GM04504 (cell line): ENCODE data around the gene EXOC3L4.
"Not testable (repeated sequence)": the region's sequence is repeated elsewhere in the genome, so short reads cannot be mapped to it uniquely, and the experiment has no call there.

ENCODE experiments used
- DNase-seq: peaks from one replicate; pipeline ENCODE4 v3.0.0-alpha.2; 2012; ENCODE audit warnings: low read depth

The EXOC3L4 gene

GRCh38 chr14:103105580-103106150 is 11.1 kb downstream of the EXOC3L4 start:
- no peak for DNase-seq

DNA sequence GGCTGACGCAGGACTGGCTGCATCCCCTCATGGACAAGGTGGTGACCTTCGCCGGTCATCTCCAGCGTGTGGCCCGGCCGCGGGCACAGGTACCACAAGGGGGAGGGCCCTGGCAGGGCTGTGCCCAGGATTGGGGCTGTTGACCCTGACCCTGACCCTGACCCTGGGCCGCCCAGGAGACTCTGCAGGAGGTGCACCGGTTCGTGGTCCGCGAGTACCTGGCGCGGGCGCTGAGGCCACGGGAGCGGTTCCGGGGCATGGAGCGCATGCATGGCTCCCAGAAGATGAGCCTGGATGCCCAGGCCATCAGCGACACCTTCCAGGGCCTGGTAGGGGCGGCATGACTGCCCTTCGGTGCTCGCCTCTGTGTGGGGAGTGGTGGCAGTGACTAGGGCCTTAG is 12.9 kb downstream of the EXOC3L4 start:
- no peak for DNase-seq

- no peak for DNase-seq
These were observed 13.6 kb downstream of the EXOC3L4 start for GRCh38 chr14:103107941-103108748.

GRCh38 chr14:103108749-103109207 is 14.3 kb downstream of the EXOC3L4 start:
- no peak for DNase-seq

DNA sequence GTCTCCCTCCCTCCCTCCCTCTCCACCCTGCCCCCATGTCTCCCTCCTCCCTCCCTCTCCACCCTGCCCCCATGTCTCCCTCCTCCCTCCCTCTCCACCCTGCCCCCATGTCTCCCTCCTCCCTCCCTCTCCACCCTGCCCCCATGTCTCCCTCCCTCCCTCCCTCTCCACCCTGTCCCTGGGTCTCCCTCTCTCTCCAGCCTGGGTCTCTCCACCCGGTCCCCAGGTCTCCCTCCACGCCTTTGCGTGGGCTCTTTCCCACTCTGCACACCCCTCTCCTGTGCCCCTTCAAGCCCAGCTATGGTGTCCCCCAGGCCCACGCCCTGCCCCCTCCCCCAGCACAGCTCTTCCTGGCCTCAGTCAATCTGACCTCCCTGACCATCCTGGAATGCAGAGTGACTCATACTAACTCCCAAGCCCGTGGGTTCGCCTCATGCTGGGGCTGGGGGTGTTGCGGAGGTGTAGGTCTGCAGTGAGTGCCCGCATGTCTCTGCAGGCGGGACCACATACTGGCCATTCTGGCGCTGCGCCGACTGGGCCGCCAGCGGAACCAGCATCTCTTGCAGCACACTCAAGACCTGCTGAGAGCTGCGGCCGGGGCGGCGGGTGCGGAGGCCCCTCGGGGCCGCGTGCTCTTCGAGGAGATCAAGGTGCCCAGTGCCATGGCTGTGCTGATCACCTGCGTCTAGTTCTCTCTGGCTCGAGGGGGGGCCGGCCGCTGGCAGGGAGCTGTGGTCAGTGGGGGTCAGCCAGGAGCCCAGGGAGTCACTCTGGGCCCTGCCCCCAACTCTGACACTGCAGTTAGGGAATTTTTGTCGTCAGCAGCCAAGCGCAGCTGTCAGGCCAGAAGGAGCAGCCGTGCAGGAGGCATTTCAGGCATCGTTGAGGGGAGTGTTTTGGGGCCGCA is 15.3 kb downstream of the EXOC3L4 start:
- DNase-seq, result no peak

- no peak for DNase-seq
These were observed 16.2 kb downstream of the EXOC3L4 start for GRCh38 chr14:103110681-103111231.

- DNase-seq, result no peak
These were observed 16.8 kb downstream of the EXOC3L4 start for GRCh38 chr14:103111232-103111868.

DNA sequence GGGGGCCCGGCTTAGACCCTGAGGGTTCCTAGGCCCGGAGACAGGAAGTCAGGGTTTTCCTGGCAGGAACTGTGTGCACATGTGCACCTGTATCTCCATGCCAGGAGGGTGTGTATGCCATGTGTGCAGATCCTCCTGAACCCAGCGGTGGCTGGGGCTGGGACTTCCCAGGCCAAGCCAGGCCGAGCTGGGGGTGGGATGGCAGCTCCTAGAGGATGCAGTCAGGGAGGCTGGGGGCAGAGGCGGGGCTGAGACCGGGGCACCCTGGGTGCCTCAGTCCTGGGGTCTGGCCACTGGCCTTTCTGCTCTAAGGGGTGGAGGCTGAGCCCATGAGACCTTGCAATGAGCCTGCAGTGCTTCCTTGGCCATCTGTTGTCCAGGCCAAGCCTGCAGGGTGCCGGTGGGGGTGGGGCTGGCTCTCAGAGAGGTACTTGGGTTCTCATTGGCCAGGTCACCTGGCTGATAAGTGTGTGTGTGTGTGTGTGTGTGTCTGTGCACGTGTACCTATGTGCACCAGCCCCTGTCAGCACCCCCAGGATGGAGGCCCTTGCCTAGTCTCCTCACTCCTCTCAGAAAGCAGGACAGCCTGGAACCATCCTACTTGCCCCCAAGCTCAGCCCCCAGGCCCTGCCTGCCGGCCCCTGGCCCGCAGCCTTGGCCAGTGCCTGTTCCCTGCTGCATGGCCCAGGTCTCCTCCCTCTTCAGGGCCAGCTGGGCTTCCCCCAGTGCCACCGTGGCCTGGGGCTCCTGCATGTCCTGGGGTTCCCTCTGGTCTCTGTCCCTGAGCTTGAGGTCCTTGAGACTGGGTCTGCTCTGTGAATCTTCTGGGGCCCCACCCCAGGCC is 18.1 kb downstream of the EXOC3L4 start:
- no peak for DNase-seq

DNA sequence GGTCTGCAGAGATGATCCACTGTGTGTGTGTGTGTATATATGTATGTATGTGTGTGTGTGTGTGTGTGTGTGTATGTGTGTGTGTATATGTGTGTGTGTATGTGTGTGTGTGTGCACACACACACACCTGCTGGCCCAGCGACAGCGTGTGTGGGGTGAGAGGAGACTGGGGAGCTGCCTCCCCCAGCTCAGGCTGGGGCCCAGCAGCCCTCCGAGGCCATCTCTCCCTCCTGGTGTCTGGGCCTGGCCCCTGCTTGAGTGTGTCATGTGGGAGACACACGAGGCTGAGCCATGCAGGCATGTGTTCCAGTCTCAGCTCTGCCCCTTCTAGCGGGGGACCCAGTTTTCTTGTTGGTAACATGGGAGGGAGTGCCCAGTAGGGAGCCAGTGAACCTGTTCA is 18.8 kb downstream of the EXOC3L4 start:
- no peak for DNase-seq

DNA sequence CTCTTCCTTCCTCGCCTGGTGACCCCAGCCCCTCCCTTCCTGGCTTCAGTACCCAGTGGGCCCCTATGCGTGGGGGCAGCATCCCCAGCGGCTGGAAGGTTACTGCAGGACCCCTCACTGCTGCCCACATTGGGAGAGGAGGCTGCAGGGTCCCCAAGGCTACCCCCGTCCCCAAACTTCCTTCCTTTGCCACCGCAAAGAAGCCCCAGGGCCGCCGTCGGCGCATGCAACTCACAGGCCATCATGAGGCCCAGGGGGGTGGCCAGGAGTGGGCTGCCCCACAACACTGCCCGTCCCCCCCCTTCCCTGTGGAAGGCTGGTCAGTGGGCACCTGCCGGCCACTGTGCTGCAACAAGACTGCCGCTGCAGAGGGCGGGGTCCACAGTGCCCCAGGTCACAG is 19.2 kb downstream of the EXOC3L4 start:
- no peak for DNase-seq

- not testable (repeated sequence) for DNase-seq
These were observed 20.7 kb downstream of the EXOC3L4 start for GRCh38 chr14:103115086-103115679.

GRCh38 chr14:103115845-103116572 is 21.5 kb downstream of the EXOC3L4 start:
- no peak for DNase-seq

GRCh38 chr14:103116636-103117035 is 22.1 kb downstream of the EXOC3L4 start:
- no peak for DNase-seq

DNA sequence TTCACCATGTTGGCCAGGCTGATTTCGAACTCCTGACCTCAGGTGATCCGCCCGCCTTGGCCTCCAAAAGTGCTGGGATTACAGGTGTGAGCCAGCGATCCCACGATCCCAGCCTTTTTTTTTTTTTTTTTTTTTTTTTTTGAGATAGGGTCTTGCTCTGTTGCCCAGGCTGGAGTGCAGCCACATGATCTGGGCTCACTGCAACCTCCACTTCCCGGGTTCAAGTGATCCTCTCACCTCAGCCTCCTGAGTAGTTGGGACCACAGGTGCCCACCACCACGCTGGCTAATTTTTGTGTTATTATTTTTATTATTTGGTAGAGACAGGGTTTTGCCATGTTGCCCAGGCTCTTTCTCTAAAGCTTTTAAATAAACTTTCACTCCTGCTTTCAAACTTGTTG is 23.0 kb downstream of the EXOC3L4 start:
- not testable (repeated sequence) for DNase-seq

GRCh38 chr14:103118018-103118662 is 23.6 kb downstream of the EXOC3L4 start:
- DNase-seq, result no peak

DNA sequence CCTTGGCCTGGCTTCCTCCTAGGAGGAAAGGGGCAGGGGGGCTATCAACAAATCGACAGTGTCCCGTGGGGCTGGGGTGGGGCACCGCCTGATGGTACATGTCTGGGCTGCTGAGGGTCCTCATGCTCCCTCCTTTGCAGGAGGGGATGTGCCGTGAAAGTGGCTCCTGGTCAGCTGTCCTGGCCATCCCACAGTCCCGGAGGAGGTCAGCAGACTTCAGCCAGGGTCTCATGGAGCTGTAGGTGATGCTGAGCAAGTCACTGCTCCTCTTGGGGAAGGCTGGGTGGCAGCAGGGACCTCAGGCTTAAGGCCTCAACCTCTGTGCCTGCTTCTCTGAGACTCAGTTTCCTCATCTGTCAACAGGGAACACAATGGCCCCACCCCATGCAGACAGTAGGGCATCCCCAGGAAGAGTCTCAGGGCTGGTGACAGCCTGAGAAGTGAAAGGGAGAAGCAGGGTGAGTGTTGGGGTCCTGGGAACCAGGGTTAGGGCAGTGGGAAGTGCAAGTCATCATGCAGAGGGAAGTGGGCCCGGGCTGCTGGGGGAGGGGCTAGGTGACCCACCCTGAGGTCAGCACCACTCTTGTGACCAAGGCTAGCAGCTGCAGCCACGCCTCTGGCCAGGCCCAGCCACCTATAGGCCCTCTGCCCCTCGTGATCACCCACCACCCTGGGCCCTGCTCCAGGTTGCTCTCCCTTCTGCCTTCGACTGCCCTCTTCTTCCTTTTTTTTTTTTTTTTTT is 24.3 kb downstream of the EXOC3L4 start:
- DNase-seq, result no peak

DNA sequence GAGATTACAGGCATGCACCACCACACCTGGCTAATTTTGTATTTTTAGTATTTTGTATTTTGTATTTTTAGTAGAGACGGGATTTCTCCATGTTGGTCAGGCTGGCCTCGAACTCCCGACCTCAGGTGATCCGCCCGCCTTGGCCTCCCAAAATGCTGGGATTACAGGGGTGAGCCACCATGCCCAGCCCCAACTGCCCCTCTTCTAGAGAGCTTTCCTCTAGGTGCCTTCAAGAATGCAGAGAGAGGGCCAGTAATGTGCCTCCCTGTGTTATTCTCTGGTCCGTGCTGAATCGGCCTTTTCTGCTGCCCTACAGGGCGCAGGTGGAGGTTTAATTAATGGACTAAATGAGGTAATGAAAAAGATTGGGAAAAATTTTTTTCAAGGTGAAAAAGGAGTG is 25.0 kb downstream of the EXOC3L4 start:
- DNase-seq, result not testable (repeated sequence)

DNA sequence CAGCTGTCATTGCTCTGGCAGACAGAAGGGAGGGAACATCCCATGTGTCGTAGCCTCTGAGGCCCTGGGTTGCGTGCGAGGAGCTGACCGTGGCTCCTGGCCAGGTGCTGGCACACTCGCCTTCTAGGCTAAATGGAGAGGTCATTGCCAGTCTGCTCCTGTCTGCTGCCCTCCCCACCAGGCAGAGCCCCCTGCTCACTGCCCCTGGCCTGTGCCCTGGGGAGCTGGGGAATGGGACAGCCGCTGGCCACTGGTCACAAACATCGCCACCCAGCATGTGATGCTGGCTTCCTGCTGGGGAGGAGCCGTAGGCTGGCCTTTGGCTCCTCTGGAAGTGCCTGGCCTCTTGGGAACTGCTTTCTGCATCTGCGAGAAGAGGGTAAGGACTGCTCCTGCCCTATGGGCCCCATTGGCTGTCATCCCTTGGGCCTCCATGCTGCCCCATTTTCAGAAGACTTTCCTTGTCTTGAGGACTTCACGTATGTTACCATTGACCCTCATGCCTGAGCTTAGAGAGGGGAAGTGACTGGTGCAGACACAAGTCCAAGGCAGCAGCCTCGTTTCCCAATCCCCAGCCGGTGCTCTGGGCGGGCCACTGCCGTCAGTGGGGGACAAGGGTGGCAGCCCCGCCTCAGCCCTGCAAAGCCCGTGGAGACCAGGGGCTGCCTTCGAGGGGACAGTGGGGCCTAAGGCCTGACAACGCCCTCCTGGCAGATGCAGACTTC is 26.8 kb downstream of the EXOC3L4 start:
- DNase-seq, result no peak
